HepG2 (cell line): ENCODE data around the gene MYO18A. TPM values are rescaled to one million over a fixed set of nuclear protein-coding genes. Genes with fewer than 3 reads are reported as not detected.
A peak's percentile ranks its signal among the peaks of the same experiment; 100 is the strongest.

ENCODE experiments used
- CC2D1A ChIP-seq: sonication (generic); formaldehyde crosslinking; IDR thresholded peaks from 2 replicates; pipeline ENCODE4 v1.8.1; 2023; ENCODE audit warnings: mild to moderate bottlenecking, missing genetic modification reagents
- CERS6 ChIP-seq: sonication (generic); formaldehyde crosslinking; IDR thresholded peaks from 2 replicates; pipeline ENCODE4 v1.5.0; 2020; ENCODE audit warnings: missing genetic modification reagents
- DBP ChIP-seq: sonication (generic); formaldehyde crosslinking; IDR thresholded peaks from 2 replicates; pipeline ENCODE4 v1.4.0; 2020; ENCODE audit warnings: missing genetic modification reagents; ENCODE audit errors: not compliant biosample characterization
- DNMT1 ChIP-seq: sonication (generic); formaldehyde crosslinking; IDR thresholded peaks from 2 replicates; pipeline ENCODE4 v1.5.1; 2020; ENCODE audit warnings: mild to moderate bottlenecking, missing genetic modification reagents
- DR1 ChIP-seq: sonication (generic); formaldehyde crosslinking; IDR thresholded peaks from 2 replicates; pipeline ENCODE4 v1.8.0; 2021; ENCODE audit warnings: mild to moderate bottlenecking, missing genetic modification reagents, inconsistent platforms
- EZH2 ChIP-seq: conservative IDR thresholded peaks from 2 replicates; pipeline ENCODE4 v1.6.1; 2012; ENCODE audit warnings: mild to moderate bottlenecking, low read depth, low read length, moderate library complexity
- GRHL1 ChIP-seq: sonication (generic); formaldehyde crosslinking; conservative IDR thresholded peaks from 2 replicates; pipeline ENCODE4 v1.8.0; 2022; ENCODE audit warnings: missing genetic modification reagents
- HNRNPK ChIP-seq: fragments of 200-400 bp; formaldehyde crosslinking; IDR thresholded peaks from 2 replicates; pipeline ENCODE4 v1.6.1; 2018; ENCODE audit warnings: low read length, low read depth, moderate library complexity, mild to moderate bottlenecking; ENCODE audit not compliant: poor library complexity, severe bottlenecking
- MAF1 ChIP-seq: sonication (generic); formaldehyde crosslinking; IDR thresholded peaks from 2 replicates; pipeline ENCODE4 v1.5.0; 2020; ENCODE audit warnings: missing genetic modification reagents, borderline replicate concordance
- NKX3-1 ChIP-seq: sonication (generic); formaldehyde crosslinking; IDR thresholded peaks from 2 replicates; pipeline ENCODE4 v1.5.0; 2020; ENCODE audit warnings: missing genetic modification reagents
- REXO4 ChIP-seq: sonication (generic); formaldehyde crosslinking; IDR thresholded peaks from 2 replicates; pipeline ENCODE4 v1.8.0; 2022; ENCODE audit warnings: missing genetic modification reagents, mild to moderate bottlenecking, borderline replicate concordance
- RXRB ChIP-seq: IDR thresholded peaks from 2 replicates; pipeline ENCODE4 v1.6.1; 2016; ENCODE audit warnings: borderline replicate concordance, missing genetic modification reagents, missing compliant biosample characterization
- ZBTB34 ChIP-seq: sonication (generic); formaldehyde crosslinking; IDR thresholded peaks from 2 replicates; pipeline ENCODE4 v1.8.0; 2022; ENCODE audit warnings: mild to moderate bottlenecking, missing genetic modification reagents
- ZBTB38 ChIP-seq: sonication (generic); formaldehyde crosslinking; IDR thresholded peaks from 2 replicates; pipeline ENCODE4 v1.5.1; 2020; ENCODE audit warnings: mild to moderate bottlenecking, missing genetic modification reagents
- ZBTB39 ChIP-seq: sonication (generic); formaldehyde crosslinking; IDR thresholded peaks from 2 replicates; pipeline ENCODE4 v1.5.0; 2020; ENCODE audit warnings: missing genetic modification reagents
- ZFP82 ChIP-seq: sonication (generic); formaldehyde crosslinking; IDR thresholded peaks from 2 replicates; pipeline ENCODE4 v1.5.1; 2020; ENCODE audit warnings: mild to moderate bottlenecking, missing genetic modification reagents, borderline replicate concordance
- ZNF337 ChIP-seq: sonication (generic); formaldehyde crosslinking; IDR thresholded peaks from 2 replicates; pipeline ENCODE4 v1.5.1; 2020; ENCODE audit warnings: missing genetic modification reagents, low read depth, mild to moderate bottlenecking, borderline replicate concordance
- ZNF34 ChIP-seq: sonication (generic); formaldehyde crosslinking; IDR thresholded peaks from 2 replicates; pipeline ENCODE4 v1.4.0; 2020; ENCODE audit warnings: mild to moderate bottlenecking, missing genetic modification reagents, borderline replicate concordance
- ZNF343 ChIP-seq: sonication (generic); formaldehyde crosslinking; IDR thresholded peaks from 2 replicates; pipeline ENCODE4 v1.4.0; 2020; ENCODE audit warnings: mild to moderate bottlenecking, missing genetic modification reagents
- ZNF350 ChIP-seq: sonication (generic); formaldehyde crosslinking; IDR thresholded peaks from 2 replicates; pipeline ENCODE4 v1.4.0; 2020; ENCODE audit warnings: mild to moderate bottlenecking, low read depth, missing genetic modification reagents, borderline replicate concordance
- ZNF446 ChIP-seq: sonication (generic); formaldehyde crosslinking; IDR thresholded peaks from 2 replicates; pipeline ENCODE4 v1.5.0; 2020; ENCODE audit warnings: mild to moderate bottlenecking, missing genetic modification reagents
- polyA plus RNA-seq, 8 experiments: library from polyadenylated mRNA; depleted of rRNA in 3 of 8; stranded (reverse) in 7 of 8; unstranded in 1 of 8; fragments of >200 nt; fragmentation: Illumina TruSeq in 4 of 8; extraction: Trizol in 4 of 8; gene quantifications; 2 replicates each; pipeline versions ENCODE4 v1.2.1 to v1.2.3, GENCODE V29; 2011 to 2016; ENCODE audit warnings: low read depth in 4 of 8, missing spikeins in 1 of 8, mixed read lengths in 1 of 8; ENCODE audit not compliant: insufficient read depth in 1 of 8
- total RNA-seq, 5 experiments: library from RNA; depleted of rRNA; stranded (reverse); fragments of >200 nt; fragmentation: Illumina TruSeq; extraction: Trizol; gene quantifications; 2 replicates each; pipeline ENCODE4 v1.2.3, GENCODE V29; 2016; ENCODE audit warnings: low read depth in 1 of 5

Gene MYO18A
- total and polyA plus RNA-seq, 2 of the 13 experiments (the other 11 are each of a cell fraction or from before 2014, with no cell fraction given), result 16.8 to 24.8 TPM

- no peak for TF ChIP-seq ZBTB34 (CRISPR knock-in tag)
- TF ChIP-seq NKX3-1, result no peak
- no peak for TF ChIP-seq GRHL1 (CRISPR knock-in tag)
- TF ChIP-seq HNRNPK, result no peak
- no peak for TF ChIP-seq CERS6 (CRISPR knock-in tag)
- TF ChIP-seq ZNF343 (CRISPR knock-in tag), result no peak
- no peak for TF ChIP-seq CC2D1A
- no peak for TF ChIP-seq MAF1 (CRISPR knock-in tag)
- no peak for TF ChIP-seq EZH2
- no peak for TF ChIP-seq RXRB
- TF ChIP-seq DNMT1, result 0 out of 2 replicates have a peak, but pooled peaks have one; percentile 17
- TF ChIP-seq ZBTB38 (CRISPR knock-in tag), result 0 out of 2 replicates have a peak, but pooled peaks have one; percentile 14
- TF ChIP-seq ZBTB39 (CRISPR knock-in tag), result no peak
- TF ChIP-seq DBP (CRISPR knock-in tag), result no peak
- TF ChIP-seq ZNF337 (CRISPR knock-in tag), result no peak
- TF ChIP-seq ZFP82 (CRISPR knock-in tag), result no peak
- no peak for TF ChIP-seq ZNF34 (CRISPR knock-in tag)
- TF ChIP-seq DR1 (CRISPR knock-in tag), result no peak
- TF ChIP-seq ZNF350 (CRISPR knock-in tag), result 0 out of 2 replicates have a peak, but pooled peaks have one; percentile 23
- TF ChIP-seq ZNF446 (CRISPR knock-in tag), result no peak
- TF ChIP-seq REXO4, result no peak
Observed at GRCh38 chr17:29154516-29155226, 25.5 kb downstream of the MYO18A start (continued).
